ENCODE measurements around the gene SRSF3.
A peak's percentile ranks its signal among the peaks of the same experiment; 100 is the strongest.

The SRSF3 gene
- long read RNA-seq, donor 1, full-length matches to known transcripts = 600 of 741 reads
- long read RNA-seq, donor 1, partial matches to known transcripts = 129 of 741 reads
- long read RNA-seq, donor 1, other reads (novel, unspliced or antisense) = 12 of 741 reads
- long read RNA-seq, donor 2, full-length matches to known transcripts = 252 of 274 reads
- long read RNA-seq, donor 2, partial matches to known transcripts = 16 of 274 reads
- long read RNA-seq, donor 2, other reads (novel, unspliced or antisense) = 6 of 274 reads
- long read RNA-seq, donor 3, full-length matches to known transcripts = 234 of 263 reads
- long read RNA-seq, donor 3, partial matches to known transcripts = 29 of 263 reads
- long read RNA-seq, donor 3, other reads (novel, unspliced or antisense) = 0 of 263 reads
- long read RNA-seq, donor 4, full-length matches to known transcripts = 381 of 469 reads
- long read RNA-seq, donor 4, partial matches to known transcripts = 75 of 469 reads
- long read RNA-seq, donor 4, other reads (novel, unspliced or antisense) = 13 of 469 reads
- long read RNA-seq, donor 5, full-length matches to known transcripts = 447 of 517 reads
- long read RNA-seq, donor 5, partial matches to known transcripts = 46 of 517 reads
- long read RNA-seq, donor 5, other reads (novel, unspliced or antisense) = 24 of 517 reads
- long read RNA-seq, donor 6, full-length matches to known transcripts = 339 of 400 reads
- long read RNA-seq, donor 6, partial matches to known transcripts = 55 of 400 reads
- long read RNA-seq, donor 6, other reads (novel, unspliced or antisense) = 6 of 400 reads
- long read RNA-seq, donor 7, full-length matches to known transcripts = 535 of 666 reads
- long read RNA-seq, donor 7, partial matches to known transcripts = 109 of 666 reads
- long read RNA-seq, donor 7, other reads (novel, unspliced or antisense) = 22 of 666 reads
- long read RNA-seq, donor 8, full-length matches to known transcripts = 357 of 422 reads
- long read RNA-seq, donor 8, partial matches to known transcripts = 52 of 422 reads
- long read RNA-seq, donor 8, other reads (novel, unspliced or antisense) = 13 of 422 reads

DNA sequence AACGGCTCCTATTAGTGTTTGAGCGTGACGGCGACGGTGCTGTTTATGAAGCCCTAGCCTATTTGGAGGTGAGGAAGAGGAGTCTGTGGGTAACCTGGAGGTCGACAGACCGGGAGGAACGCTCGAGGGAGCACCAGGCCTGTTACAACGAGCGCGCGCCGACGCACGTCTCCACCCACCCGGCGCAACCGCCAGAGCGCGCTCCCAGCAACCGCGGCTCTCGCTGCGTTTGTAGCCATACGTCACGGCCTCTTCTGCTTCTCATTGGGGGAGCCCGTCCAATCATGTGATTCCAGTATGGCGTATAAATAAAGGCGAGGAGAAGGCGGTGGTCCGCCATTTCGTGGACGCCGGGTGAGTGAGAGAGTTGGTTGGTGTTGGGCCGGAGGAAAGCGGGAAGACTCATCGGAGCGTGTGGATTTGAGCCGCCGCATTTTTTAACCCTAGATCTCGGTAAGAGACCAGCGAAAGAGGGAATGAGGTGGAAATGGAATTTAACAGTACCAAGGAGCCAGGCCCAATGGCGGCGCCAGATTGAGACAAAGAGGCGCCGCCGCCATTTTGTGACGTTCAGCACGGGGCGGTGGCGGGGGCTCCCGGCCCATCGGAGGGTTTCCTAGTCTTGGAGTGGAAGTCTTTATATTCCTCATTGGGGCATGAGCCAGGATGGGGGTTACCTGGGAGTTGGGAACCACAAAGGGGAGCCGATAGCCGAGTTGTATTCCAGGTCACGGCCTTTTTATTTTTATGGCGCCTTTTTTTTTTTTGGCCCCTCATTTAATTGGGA lies at the start of gene SRSF3:
TSS of gene SRSF3 (plus strand) at position 334 of the 787 bp plus-strand sequence. CDS start 2,401 bp downstream, outside the sequence.
- peak; percentile 99 for DNase-seq

DNA sequence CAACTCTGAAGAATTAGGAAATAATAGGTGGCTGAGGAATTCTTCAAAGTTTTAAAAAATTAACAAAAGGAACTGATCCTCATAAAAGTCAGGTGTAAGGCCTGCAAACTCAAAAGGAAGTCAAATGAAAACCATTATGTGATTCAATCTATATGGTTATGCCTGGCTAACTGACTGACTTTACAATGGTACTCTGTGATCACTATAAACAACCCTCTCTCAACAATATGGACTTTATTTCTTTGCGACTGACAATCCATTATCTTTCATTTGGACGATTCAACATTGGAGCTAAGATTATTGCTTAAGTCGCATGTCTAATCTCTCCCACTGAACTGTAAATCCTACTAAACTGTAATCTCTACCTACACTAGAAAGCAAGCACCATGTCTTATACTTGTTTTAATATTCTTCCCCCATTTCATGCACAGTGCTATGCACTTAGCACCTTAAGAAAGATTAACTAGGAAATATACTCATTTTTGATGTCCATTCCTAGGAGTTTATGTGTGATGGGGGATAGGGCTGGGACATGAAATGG lies 48.3 kb upstream of the SRSF3 start:
- no peak for DNase-seq

- no peak for DNase-seq
Observed at GRCh38 chr6:36546308-36546919, 47.7 kb upstream of the SRSF3 start.

GRCh38 chr6:36546920-36547645 lies 47.1 kb upstream of the SRSF3 start, which contains the start of gene STK38:
TSS of gene STK38 (minus strand) at chr6:36547479. CDS start at chr6:36540202, 7,277 bp downstream.
- peak; percentile 95 for DNase-seq

GRCh38 chr6:36547646-36548400 lies 46.3 kb upstream of the SRSF3 start:
- no peak for DNase-seq

- DNase-seq = no peak
Observed at GRCh38 chr6:36548401-36548743, 45.8 kb upstream of the SRSF3 start.

- DNase-seq = no peak
Observed at GRCh38 chr6:36550473-36551000, 43.6 kb upstream of the SRSF3 start.

DNA sequence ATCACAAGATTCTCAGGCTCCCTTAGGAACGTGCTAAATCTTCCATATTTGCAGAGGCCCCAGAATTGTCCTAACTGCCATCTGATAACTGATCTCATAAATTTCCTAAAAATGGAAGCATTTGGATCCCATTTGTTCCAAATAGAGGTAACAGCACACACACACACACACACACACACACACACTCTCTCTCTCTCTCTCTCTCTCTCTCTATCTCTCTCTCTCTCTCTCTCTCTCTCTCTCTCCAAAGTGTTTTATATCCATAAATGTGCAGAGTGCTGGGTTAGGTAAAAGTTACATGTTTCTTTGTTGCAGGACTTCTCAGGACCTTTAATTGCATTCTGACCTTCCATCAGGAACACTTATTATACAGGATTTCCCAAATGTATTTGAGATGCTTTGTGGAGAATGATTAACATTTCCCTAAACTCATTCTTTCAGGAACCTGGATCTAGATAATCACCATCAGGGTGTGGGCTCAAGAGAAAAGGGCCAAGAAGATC lies 38.4 kb upstream of the SRSF3 start:
- DNase-seq = no peak

GRCh38 chr6:36556281-36556680 lies 37.9 kb upstream of the SRSF3 start:
- no peak for DNase-seq

- no peak for DNase-seq
Observed at GRCh38 chr6:36559011-36559793, 35.0 kb upstream of the SRSF3 start.

DNA sequence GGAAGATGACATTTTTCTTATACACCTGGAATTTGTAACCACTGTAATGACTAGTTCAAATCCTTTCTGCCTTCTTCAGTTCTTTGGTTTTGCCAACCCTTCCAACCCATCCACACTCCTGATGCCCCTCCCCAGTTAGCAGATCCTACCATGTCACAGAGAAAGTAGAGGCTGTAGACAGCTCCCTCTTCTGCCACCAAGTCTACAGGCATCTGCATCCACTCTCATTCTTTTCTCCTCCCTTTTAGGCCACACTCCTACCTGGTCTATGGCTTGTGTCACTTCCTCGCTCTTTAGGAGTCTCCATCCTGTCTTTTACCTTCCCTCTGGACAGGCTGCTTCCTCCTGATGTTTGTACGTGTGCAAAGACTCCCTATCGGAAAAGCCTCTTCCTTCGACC lies 33.3 kb upstream of the SRSF3 start:
- no peak for DNase-seq

DNA sequence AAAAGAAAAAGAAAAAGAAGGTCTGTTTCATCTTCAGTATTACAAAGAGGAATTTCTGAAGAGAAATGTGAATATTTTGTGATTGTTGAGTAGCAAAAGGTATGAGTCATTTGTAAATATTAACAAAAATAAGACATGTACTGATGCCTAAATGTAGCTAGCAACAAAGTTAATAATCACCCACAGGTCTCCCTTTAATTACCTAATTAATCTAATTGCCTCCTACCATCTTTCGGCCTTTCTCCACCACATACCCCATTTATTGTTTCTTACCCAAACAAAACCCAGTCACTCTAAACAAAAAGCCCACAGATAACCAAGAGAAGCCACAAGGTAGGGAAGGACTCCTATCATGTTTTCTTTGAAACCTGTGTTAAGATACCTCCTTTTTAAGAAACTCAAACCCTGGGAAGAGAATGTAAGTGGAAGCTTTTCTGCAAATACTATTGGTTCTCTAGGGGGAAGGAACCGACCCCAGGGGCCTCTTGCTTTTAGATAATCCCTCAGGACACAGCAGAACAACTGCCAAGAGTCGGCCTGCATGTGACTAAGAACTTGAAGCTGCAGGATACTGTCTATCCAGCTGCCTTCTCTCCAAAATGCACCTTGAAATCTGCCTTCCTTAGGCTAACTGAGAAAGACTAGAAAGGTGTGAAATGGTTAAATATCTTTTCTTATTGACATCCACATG lies 30.8 kb upstream of the SRSF3 start:
- no peak for DNase-seq

DNA sequence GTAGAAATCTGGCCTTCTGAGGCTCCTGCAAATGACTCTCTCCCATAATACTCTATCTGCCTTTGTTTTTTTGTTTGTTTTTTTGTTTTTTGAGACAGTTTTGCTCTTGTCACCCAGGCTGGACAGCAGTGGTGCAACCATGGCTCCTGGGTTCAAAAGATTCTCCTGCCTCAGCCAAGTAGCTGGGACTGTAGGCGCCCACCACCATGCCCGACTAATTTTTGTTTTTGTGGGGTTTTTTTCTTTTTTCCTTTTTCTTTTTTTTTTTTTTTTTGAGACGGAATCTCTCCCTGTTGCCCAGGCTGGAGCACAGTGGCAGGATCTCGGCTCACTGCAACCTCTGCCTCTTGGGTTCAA lies 30.3 kb upstream of the SRSF3 start:
- no peak for DNase-seq

DNA sequence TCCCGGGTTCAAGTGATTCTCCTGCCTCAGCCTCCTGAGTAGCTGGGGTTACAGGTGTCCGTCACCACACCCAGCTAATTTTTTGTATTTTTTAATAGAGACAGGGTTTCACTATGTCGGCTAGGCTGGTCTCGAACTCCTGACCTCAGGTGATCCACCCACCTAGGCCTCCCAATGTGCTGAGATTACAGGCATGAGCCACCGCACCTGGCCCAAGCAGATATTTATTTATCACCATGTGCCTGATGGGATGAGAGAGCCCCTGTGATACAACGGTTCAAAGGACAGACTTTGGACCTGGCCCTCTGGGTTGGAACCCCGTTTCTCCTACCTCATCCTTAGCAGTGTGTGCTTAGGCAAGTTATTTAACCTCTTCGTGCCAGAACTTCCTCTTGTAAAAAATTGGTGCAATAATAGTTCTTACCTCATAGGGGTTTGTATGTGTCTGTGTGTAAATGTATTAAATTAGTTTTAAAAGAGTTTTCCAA lies 27.7 kb upstream of the SRSF3 start:
- no peak for DNase-seq

DNA sequence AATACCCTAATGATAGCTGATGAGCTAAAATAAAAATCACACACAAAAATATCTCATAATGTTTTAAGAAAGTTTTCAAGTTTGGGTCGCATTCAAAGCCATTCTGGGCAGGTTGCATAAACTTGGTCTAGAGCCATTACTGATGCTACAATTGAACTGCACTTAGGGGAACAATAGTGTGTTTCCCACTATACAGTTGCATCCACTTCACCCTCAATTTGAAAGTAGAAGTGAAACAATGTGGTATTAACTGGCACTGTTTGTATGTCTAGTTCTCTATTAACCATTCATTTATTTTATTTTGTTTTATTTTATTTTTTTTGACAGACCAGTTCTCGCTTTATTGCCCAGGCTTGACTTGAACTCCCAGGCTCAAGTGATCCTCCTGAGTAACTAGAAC lies 23.9 kb upstream of the SRSF3 start:
- no peak for DNase-seq

DNA sequence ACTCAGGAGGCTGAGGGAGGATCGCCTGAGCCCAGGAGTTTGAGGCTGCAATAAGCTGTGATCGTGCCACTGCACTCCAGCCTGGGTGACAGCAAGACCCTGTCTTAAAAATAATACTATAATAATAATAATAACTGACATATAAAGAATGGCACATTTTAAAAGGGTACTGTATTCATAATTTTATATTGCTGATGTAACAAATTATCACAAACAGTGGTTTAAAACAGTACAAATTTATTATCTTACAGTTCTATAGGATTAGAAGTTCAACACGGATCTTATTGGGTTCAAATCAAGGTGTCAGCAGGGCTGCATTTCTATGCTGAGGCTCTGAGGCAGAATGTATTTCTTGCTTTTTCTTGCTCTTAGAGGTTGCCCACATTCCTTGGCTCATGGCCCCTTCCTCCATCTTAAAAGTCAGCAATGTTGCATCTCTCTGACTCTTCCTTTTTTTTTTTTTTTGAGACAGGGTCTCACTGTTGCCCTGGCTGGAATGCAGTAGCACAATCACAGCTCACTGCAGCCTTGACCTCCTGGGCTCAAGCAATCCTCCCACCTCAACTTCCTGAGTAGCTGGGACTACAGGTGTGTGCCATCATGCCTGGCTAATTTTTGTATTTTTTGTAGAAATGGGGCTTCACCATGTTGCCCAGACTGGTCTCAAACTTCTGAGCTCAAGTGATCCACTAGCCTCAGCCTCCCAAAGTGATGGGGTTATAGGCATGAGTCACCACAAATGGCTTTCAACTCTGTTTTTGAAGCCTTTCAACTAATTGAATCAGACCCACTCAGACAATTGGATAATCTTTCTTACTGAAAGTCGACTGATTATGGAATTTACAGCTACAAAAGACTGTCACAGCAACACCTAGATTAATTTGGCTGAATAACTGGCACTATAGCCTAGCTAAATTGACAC lies 22.8 kb upstream of the SRSF3 start:
- DNase-seq = no peak

All from right kidney (tissue), 9 donors.